HepG2 (cell line): ENCODE data around the gene DSC2. TPM values are rescaled to one million over a fixed set of nuclear protein-coding genes. Genes with fewer than 3 reads are reported as not detected.

ENCODE experiments used
- AGO1 ChIP-seq: fragments of 200-400 bp; formaldehyde crosslinking; IDR thresholded peaks from 2 replicates; pipeline ENCODE4 v1.6.1; 2017; ENCODE audit warnings: mild to moderate bottlenecking, low read depth, low read length, moderate library complexity; ENCODE audit not compliant: poor library complexity, severe bottlenecking
- BRD4 ChIP-seq: sonication (generic); formaldehyde crosslinking; IDR thresholded peaks from 2 replicates; pipeline ENCODE4 v1.4.0; 2020; ENCODE audit warnings: missing genetic modification reagents
- CC2D1A ChIP-seq: sonication (generic); formaldehyde crosslinking; IDR thresholded peaks from 2 replicates; pipeline ENCODE4 v1.8.1; 2023; ENCODE audit warnings: mild to moderate bottlenecking, missing genetic modification reagents
- EP300 ChIP-seq, 3 experiments: sonication (generic) in 1 of 3; formaldehyde crosslinking in 1 of 3; IDR thresholded peaks; 2 replicates each; pipeline versions ENCODE4 v1.5.1 to v1.6.1; 2011 to 2020; ENCODE audit warnings: low read depth in 2 of 3, low read length in 2 of 3, borderline replicate concordance in 1 of 3, improper control_type of control experiment in 1 of 3, mild to moderate bottlenecking in 1 of 3, missing genetic modification reagents in 1 of 3, moderate library complexity in 1 of 3
- GATAD1 ChIP-seq: IDR thresholded peaks from 2 replicates; pipeline ENCODE4 v1.6.1; 2016; ENCODE audit warnings: missing genetic modification reagents, missing compliant biosample characterization
- HES4 ChIP-seq: sonication (generic); formaldehyde crosslinking; IDR thresholded peaks from 2 replicates; pipeline ENCODE4 v1.9.0; 2021; ENCODE audit warnings: mild to moderate bottlenecking, missing genetic modification reagents, borderline replicate concordance
- HOXA9 ChIP-seq: sonication (generic); formaldehyde crosslinking; IDR thresholded peaks from 2 replicates; pipeline ENCODE4 v1.8.1; 2022; ENCODE audit warnings: missing genetic modification reagents, mild to moderate bottlenecking, moderate library complexity, borderline replicate concordance
- KLF9 ChIP-seq: IDR thresholded peaks from 2 replicates; pipeline ENCODE4 v1.6.1; 2016; ENCODE audit warnings: low read depth
- LBX2 ChIP-seq: sonication (generic); formaldehyde crosslinking; IDR thresholded peaks from 2 replicates; pipeline ENCODE4 v1.5.0; 2020; ENCODE audit warnings: missing genetic modification reagents, mild to moderate bottlenecking, borderline replicate concordance
- MEF2D ChIP-seq: sonication (generic); formaldehyde crosslinking; IDR thresholded peaks from 2 replicates; pipeline ENCODE4 v1.5.1; 2020; ENCODE audit warnings: mild to moderate bottlenecking, missing genetic modification reagents
- MXD1 ChIP-seq: sonication (generic); formaldehyde crosslinking; IDR thresholded peaks from 2 replicates; pipeline ENCODE4 v1.4.0; 2020; ENCODE audit warnings: mild to moderate bottlenecking, missing genetic modification reagents
- NR2F2 ChIP-seq: IDR thresholded peaks from 2 replicates; pipeline ENCODE4 v1.6.1; 2012; ENCODE audit warnings: low read depth, inconsistent platforms, borderline replicate concordance
- PHB2 ChIP-seq: fragments of 450-650 bp; IDR thresholded peaks from 2 replicates; pipeline ENCODE4 v1.6.1; 2018; ENCODE audit not compliant: partially characterized antibody
- PHF21A ChIP-seq: sonication (generic); formaldehyde crosslinking; IDR thresholded peaks from 2 replicates; pipeline ENCODE4 v1.5.0; 2020; ENCODE audit warnings: mild to moderate bottlenecking, missing genetic modification reagents
- SALL1 ChIP-seq: sonication (generic); formaldehyde crosslinking; IDR thresholded peaks from 2 replicates; pipeline ENCODE4 v1.8.0; 2022; ENCODE audit warnings: mild to moderate bottlenecking, missing genetic modification reagents
- SIN3B ChIP-seq: fragments of 150-350 bp; IDR thresholded peaks from 2 replicates; pipeline ENCODE4 v1.6.1; 2014; ENCODE audit warnings: low read length
- TBP ChIP-seq: sonication (generic); formaldehyde crosslinking; IDR thresholded peaks from 2 replicates; pipeline ENCODE4 v1.5.0; 2020; ENCODE audit warnings: missing genetic modification reagents
- THAP7 ChIP-seq: sonication (generic); formaldehyde crosslinking; IDR thresholded peaks from 2 replicates; pipeline ENCODE4 v1.8.1; 2023; ENCODE audit warnings: mild to moderate bottlenecking, missing genetic modification reagents
- ZFP1 ChIP-seq: IDR thresholded peaks from 2 replicates; pipeline ENCODE4 v1.6.1; 2016
- ZFP36L2 ChIP-seq: sonication (generic); formaldehyde crosslinking; IDR thresholded peaks from 2 replicates; pipeline ENCODE4 v1.4.0; 2020; ENCODE audit warnings: missing genetic modification reagents
- ZNF12 ChIP-seq: sonication (generic); formaldehyde crosslinking; IDR thresholded peaks from 2 replicates; pipeline ENCODE4 v1.5.0; 2020; ENCODE audit warnings: missing genetic modification reagents
- ZNF616 ChIP-seq: sonication (generic); formaldehyde crosslinking; IDR thresholded peaks from 2 replicates; pipeline ENCODE4 v1.5.0; 2020; ENCODE audit warnings: low read depth, mild to moderate bottlenecking, missing genetic modification reagents
- ZNF670 ChIP-seq: sonication (generic); formaldehyde crosslinking; IDR thresholded peaks from 2 replicates; pipeline ENCODE4 v1.8.0; 2022; ENCODE audit warnings: mild to moderate bottlenecking, missing genetic modification reagents, borderline replicate concordance
- ZNF839 ChIP-seq: sonication (generic); formaldehyde crosslinking; IDR thresholded peaks from 2 replicates; pipeline ENCODE4 v1.4.0; 2020; ENCODE audit warnings: missing genetic modification reagents, mild to moderate bottlenecking, borderline replicate concordance
- ZNF850 ChIP-seq: sonication (generic); formaldehyde crosslinking; conservative IDR thresholded peaks from 2 replicates; pipeline ENCODE4 v1.9.0; 2021; ENCODE audit warnings: mild to moderate bottlenecking, missing genetic modification reagents
- polyA plus RNA-seq, 8 experiments: library from polyadenylated mRNA; depleted of rRNA in 3 of 8; stranded (reverse) in 7 of 8; unstranded in 1 of 8; fragments of >200 nt; fragmentation: Illumina TruSeq in 4 of 8; extraction: Trizol in 4 of 8; gene quantifications; 2 replicates each; pipeline versions ENCODE4 v1.2.1 to v1.2.3, GENCODE V29; 2011 to 2016; ENCODE audit warnings: low read depth in 4 of 8, missing spikeins in 1 of 8, mixed read lengths in 1 of 8; ENCODE audit not compliant: insufficient read depth in 1 of 8
- total RNA-seq, 5 experiments: library from RNA; depleted of rRNA; stranded (reverse); fragments of >200 nt; fragmentation: Illumina TruSeq; extraction: Trizol; gene quantifications; 2 replicates each; pipeline ENCODE4 v1.2.3, GENCODE V29; 2016; ENCODE audit warnings: low read depth in 1 of 5

DSC2 gene
- total and polyA plus RNA-seq, 2 of the 13 experiments (the other 11 are each of a cell fraction or from before 2014, with no cell fraction given) = 7.2 to 24.9 TPM

- TF ChIP-seq SIN3B (no peak), ZFP36L2 (CRISPR knock-in tag) (no peak), PHB2 (no peak), CC2D1A (CRISPR knock-in tag) (no peak), ZFP1 (no peak), HES4 (CRISPR knock-in tag) (no peak), NR2F2 (no peak), ZNF12 (CRISPR knock-in tag) (no peak), HOXA9 (CRISPR knock-in tag) (peak; percentile 60; the same call in 1 of the 2 replicates), EP300 (IDR thresholded peaks at IDR 0.05; ENCODE audit: low read depth in 2 of 2, low read length in 2 of 2) (no peak), EP300 (CRISPR knock-in tag; IDR thresholded peaks at IDR 0.05; ENCODE audit: borderline replicate concordance) (peak; percentile 35; the same call in 1 of the 2 replicates), TBP (CRISPR knock-in tag) (no peak), THAP7 (CRISPR knock-in tag) (no peak), PHF21A (CRISPR knock-in tag) (0 out of 2 replicates have a peak, but pooled peaks have one; percentile 23), BRD4 (CRISPR knock-in tag) (peak; percentile 51; the same call in 1 of the 2 replicates), LBX2 (CRISPR knock-in tag) (no peak), ZNF839 (CRISPR knock-in tag) (no peak), AGO1 (no peak), ZNF850 (0 out of 2 replicates have a peak, but pooled peaks have one; percentile 21), ZNF616 (CRISPR knock-in tag) (no peak), KLF9 (CRISPR knock-in tag) (no peak), ZNF670 (CRISPR knock-in tag) (no peak), GATAD1 (CRISPR knock-in tag) (no peak), MXD1 (CRISPR knock-in tag) (0 out of 2 replicates have a peak, but pooled peaks have one; percentile 55), SALL1 (CRISPR knock-in tag) (peak; percentile 50; the same call in 1 of the 2 replicates), MEF2D (CRISPR knock-in tag) (no peak)
Observed at GRCh38 chr18:31101183-31102024, 817 bp downstream of the DSC2 start (continued).
